A172 (cell line): ENCODE data around the gene GPC3. TPM values are rescaled to one million over a fixed set of nuclear protein-coding genes. Genes with fewer than 3 reads are reported as not detected.
A peak's percentile ranks its signal among the peaks of the same experiment; 100 is the strongest.
"Not testable (repeated sequence)": the region's sequence is repeated elsewhere in the genome, so short reads cannot be mapped to it uniquely, and the experiment has no call there.

Experiments
- DNase-seq: peaks from one replicate; pipeline ENCODE4 v3.0.0-alpha.2; 2015; ENCODE audit warnings: low spot score
- total RNA-seq: library from RNA; depleted of rRNA; stranded (reverse); fragments of >200 nt; shearing (Covaris generic); gene quantifications from 2 replicates; pipeline ENCODE4 v1.2.3, GENCODE V29; 2014

Gene GPC3
- total RNA-seq, 1 experiment from 2014 or later, result not detected

- no peak for DNase-seq
Observed at GRCh38 chrX:133563705-133564104, 421.7 kb downstream of the GPC3 start.

- DNase-seq, result no peak
Observed at GRCh38 chrX:133561251-133561650, 424.1 kb downstream of the GPC3 start.

- DNase-seq, result no peak
Observed at GRCh38 chrX:133559909-133560308, 425.5 kb downstream of the GPC3 start.

DNA sequence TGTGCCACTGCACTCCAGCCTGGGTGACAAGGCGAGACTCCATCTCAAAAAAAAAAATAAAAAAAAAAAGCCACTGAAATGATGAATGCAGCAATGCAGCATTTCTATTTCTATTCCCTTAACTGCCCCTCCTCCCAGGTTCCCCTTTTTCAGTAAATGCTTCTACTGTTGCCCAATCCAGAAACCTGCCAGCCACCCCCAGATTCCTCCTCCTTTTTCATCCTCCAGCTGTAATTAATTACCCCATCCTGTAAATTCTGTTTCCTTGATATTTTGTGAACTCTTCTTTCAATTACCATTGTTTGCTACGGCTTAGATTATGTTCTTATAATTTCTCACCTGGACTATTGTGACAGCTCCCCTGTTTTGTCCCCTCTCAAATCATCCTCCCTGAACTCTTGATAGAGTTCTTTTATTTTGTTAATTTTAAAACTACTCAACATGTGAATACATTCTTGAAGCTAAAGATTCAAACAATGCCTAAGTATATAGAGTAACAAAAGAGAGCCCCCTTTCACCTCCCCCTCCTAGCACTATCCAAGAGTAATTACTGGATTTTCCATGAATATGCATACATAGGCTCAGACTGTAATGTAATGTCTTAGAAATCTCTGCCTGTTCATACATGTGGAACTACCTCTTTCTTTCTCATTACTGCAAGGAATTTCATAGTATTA, 429.5 kb downstream of the GPC3 start:
- DNase-seq, result no peak

- no peak for DNase-seq
Observed at GRCh38 chrX:133550665-133551485, 434.5 kb downstream of the GPC3 start.

DNA sequence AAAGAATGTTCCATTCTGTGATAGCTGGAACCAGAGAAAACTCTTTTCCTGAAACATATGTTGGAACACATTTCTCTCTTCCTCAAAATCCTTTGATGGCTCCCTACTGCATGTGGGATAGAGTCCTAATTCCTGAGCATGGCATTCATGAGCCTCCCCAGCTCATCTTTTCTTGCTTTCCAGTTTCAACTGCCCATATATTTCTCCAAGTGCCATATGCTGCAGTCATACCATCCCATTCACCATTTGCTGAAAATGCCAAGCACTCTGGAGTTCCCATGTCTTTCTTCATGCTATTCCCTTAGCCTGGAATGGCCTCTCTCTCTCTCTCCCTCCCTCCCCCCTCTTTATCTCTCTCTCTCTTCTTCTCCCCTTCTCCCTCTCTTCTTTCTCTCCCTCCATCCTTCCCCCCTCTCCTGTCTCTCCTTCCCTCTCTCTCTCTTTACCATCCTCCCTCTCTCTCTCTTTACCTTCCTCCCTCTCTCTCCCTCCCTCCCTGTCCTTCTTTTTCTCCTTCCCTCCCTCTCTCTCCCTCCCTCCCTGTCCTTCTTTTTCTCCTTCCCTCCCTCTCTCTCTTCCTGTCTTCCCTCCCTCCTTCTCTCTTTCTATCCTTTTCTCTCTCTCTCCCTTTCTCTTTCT, 436.0 kb downstream of the GPC3 start:
- no peak for DNase-seq

DNA sequence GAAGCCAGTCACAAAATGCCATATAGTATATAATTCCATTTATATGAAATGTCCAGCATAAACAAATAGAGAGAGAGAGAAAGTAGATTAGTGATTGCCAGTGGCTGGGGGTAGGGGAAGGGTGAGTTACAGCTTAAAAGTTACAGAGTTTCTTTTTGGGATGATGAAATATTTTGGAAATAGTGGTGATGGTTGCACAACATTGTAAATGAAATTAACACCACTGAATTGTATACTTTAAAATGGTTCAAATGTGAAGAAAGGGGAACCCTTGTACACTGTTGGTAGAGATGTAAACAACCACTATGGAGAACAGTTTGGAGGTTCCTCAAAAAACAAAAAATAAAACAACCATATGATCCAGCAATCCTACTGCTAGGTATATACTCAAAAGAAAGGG, 439.0 kb downstream of the GPC3 start:
- no peak for DNase-seq

DNA sequence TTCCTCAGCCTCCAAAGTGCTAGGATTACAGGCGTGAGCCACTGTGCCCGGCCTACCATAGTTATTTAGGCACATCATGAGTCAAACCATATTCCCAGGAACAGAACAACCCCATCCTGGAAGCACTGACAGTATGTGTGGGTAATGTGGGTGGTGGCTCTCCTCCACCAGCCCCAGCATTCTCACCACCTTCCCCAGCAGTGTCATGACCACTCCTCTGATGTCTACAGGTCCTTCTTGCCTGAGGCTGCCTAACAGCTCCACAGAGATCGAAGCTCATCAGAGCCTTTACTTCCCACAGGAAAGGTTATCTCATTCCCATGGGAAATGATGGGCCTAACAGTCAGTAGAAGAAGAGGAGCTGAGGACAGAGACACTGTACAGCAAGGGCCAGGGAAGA, 440.6 kb downstream of the GPC3 start:
- no peak for DNase-seq

- peak; percentile 29 for DNase-seq
Observed at GRCh38 chrX:133544115-133544514, 441.3 kb downstream of the GPC3 start.

- no peak for DNase-seq
Observed at GRCh38 chrX:133543654-133544053, 441.7 kb downstream of the GPC3 start.

DNA sequence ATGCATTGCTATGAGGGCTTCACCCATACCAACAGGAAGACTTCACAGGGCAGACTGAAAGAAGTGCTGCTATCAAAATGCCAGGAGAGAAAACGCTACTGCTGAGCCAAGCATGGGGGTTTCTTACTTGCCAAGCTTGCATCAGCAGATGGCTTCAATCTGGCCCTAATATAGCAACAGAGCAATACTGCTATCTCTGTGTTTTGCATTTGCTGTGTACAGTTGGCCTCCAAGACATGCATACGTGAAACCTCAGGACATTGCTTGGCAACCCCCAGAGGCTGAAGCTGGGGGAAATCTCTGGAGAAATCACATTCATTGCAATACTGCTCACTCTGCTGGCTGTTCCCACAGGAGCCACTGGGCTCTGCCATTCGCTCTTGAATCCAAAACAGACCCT, 442.9 kb downstream of the GPC3 start:
- no peak for DNase-seq

- DNase-seq, result no peak
Observed at GRCh38 chrX:133541021-133541420, 444.4 kb downstream of the GPC3 start.

- DNase-seq, result no peak
Observed at GRCh38 chrX:133538148-133538547, 447.2 kb downstream of the GPC3 start.

- no peak for DNase-seq
Observed at GRCh38 chrX:133537142-133537541, 448.3 kb downstream of the GPC3 start.

- DNase-seq, result no peak
Observed at GRCh38 chrX:133535066-133535465, 450.3 kb downstream of the GPC3 start.

DNA sequence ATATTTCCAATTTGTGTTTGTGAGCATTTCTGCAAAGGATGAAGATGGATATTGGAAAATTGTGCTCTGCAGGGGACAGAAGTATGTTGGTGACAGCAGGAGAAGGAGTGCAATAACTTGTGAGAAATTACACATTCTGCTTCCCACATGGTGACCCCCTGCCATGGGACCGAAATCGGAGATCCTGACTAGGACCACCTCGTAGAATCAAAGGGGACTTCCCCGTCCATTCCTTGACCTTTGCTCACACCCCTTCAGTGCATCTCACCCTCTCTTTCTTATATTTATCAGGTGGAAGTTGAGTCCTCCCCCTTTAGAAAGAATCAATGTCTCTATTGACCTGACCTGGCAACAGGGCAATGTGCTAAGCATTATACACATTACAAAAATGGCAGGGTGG, 451.2 kb downstream of the GPC3 start:
- DNase-seq, result no peak

DNA sequence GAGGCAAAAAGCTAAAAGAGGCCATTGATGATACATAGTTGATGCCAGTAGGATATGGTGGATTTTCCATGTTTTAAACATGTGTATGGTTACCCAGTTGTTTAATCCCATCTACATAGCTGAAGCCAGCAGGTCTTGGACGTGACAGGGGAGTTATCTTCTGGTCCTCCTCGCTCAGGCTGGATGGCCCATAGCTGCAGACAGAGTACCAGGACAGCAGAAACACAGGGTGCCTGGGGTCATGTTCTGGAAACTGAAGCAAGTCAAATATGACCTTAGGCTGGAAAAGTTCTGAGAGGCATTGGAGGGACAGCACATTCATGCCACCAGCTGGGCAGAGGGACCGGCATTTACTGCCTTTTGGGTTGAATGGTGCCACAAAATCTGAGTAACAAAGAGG, 452.1 kb downstream of the GPC3 start:
- no peak for DNase-seq

GRCh38 chrX:133530960-133531359, 454.4 kb downstream of the GPC3 start:
- no peak for DNase-seq

- no peak for DNase-seq
Observed at GRCh38 chrX:133529578-133529977, 455.8 kb downstream of the GPC3 start.

DNA sequence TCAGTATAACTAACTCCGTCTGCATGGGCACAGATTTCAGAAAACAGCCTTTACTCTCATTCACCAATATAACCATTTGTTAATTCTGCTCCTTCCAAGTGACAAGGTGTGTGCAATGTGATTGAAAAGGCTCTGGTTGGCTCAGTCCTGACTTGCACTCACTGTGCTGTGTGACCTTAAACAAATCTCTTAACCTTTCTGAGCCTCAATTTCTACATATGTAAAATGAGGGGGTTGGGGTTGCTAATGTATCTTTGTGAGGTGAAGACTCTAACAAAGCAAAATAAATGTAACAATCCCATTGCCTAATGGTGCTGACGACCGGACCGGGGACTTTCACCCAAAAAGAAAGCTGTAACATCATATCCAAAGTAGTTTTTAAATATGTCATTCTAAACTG, 457.6 kb downstream of the GPC3 start:
- DNase-seq, result no peak

GRCh38 chrX:133527415-133527814, 458.0 kb downstream of the GPC3 start:
- DNase-seq, result no peak

DNA sequence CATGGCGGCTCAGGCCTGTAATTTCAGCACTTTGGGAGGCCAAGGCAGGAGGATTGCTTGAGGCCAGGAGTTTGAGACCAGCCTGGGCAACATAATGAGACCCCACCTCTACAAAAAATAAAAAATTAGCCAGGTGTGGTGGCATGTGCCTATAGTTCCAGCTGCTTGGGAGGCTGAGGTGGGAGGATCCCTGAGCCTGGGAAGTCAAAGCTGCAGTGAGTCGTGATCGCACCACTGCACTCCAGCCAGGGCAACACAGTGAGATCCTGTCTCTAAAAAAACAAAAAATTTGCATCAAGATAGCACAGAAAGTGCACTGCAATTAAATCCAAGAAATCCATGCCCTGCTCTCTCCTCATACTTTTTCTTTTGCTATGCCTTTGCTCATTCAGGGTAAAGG, 458.6 kb downstream of the GPC3 start:
- DNase-seq, result not testable (repeated sequence)

DNA sequence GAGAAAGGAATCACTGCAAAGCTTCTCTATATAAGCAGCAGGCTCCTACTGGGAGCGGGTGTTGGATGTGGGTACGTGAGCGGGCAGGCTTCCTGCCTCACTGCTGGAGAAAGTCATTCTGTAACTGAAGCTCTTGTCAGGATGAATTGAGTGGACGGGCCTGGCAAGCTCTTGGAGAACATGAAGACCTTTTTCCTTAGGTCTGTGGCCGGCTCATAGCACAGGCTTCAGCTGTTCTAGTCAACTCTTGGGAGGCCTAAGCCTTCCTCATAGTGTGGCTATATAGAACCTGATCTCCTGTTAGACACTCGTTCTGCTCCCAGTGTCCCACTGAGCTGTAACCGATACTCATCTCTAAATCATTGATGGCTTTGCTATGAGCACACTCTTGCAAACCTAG, 461.9 kb downstream of the GPC3 start:
- DNase-seq, result no peak
